Stimulated activated CD8-positive, alpha-beta memory T cell treated with anti-CD3 and anti-CD28 coated beads, Interleukin-12 subunit alpha, Interleukin-12 subunit beta, amount 100 ng/mL, for 24 hours (primary cell): Measurements from ENCODE around the gene IRF1.
A peak's percentile ranks its signal among the peaks of the same experiment; 100 is the strongest.
"Not testable (repeated sequence)": the region's sequence is repeated elsewhere in the genome, so short reads cannot be mapped to it uniquely, and the experiment has no call there.

Source experiments
- DNase-seq: peaks from one replicate; pipeline ENCODE4 v3.0.0-alpha.2; 2020; ENCODE audit errors: extremely low read depth

Gene IRF1

GRCh38 chr5:132490484-132491367 lies at the start of gene IRF1:
IRF1 (minus strand) TSS chr5:132490773; CDS start chr5:132489478, 1,295 bp downstream.
- peak; percentile 91 for DNase-seq

DNA sequence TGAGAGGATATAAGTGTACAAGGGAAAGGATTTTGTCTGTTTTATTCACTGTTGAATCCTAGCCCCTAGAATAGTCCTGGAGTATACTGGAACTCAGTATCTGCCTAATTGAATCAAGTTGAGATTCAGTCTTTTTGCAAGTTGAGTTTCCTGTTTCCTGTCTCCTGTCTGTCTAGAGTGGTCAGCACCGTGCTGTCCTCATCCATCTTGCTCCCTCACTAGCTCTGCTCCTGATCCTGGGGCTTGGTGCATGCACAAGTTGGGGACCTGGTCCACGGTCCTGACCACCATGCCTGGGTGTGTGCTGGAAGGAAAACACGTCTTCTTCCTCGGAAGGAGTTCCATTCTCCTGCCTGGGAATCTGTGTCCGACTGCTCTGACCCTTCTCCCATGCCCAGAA lies 49.6 kb upstream of the IRF1 start:
- DNase-seq: no peak

DNA sequence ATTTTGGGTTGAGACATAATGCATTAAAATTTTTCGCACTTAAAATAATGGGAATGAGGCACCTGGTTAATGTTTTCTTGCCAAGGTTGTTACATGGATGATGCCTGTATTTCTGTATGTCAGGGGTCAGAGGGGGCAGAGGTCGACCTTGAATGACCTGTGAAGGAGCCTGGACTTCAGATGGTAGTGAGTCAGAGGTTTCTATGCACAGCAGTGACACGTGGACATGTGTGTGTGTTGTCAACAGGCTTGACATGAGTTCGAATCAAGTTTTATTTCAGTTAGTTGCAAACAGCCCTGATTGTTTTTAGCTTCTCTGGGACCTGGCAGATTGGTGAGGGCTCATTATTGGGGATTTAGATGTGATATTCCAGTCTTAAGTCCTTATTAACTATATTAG lies 49.1 kb upstream of the IRF1 start:
- DNase-seq: no peak

GRCh38 chr5:132530946-132531345 lies 40.4 kb upstream of the IRF1 start:
- no peak for DNase-seq

DNA sequence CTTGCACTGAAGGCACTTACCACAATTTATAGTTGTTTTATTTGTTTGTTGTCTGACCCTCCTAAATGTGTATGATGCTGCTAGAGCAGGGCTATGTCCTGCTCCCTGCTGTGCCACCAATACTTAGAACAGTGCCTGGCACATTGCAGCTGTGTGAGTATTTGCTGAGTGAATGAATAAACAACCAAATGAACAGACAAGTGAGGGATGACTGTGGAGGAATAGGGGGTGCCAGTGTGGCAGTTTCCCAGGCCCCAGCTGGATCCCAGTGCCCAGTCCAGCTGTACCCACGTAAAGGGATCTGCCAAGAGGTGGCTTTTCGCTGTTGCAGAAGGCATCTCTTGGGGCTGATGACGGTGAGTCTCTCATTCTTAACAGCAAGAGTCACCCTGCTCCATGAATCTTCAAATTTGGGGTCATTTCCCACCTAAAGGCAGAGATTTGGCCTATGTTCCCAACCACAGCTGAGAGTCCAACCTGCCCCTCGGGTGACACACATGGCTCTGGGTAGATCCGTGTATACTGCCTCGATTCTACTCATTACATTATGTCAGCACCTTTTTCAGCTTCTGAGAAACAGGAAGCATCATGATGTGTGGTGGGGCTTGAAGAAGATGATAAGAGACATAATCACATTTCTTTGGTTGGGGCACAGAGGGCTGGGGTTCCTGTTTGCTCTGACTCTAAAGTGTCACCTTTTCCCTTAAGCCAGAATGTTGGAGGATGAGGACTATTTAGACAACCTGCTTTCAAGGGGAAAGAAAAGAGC lies 38.5 kb upstream of the IRF1 start:
- DNase-seq: no peak

DNA sequence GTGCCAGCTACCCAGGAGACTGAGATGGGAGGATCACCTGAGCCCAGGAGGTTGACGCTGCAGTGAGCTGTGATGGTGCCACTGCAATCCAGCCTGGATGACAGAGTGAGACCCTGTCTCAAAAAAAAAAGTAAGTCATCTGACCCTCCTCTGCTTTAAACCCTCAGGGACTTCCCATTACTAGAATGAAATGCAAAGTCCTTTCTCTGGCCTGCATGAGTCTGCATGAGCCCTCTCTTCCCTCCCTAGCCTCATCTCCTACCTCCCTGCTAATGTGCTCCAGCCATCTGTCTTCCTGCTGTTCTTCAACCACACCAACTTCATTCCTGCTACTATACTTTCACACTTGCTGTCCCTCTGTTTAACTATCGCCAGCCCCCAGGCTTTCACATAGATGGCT lies 37.4 kb upstream of the IRF1 start:
- no peak for DNase-seq

- no peak for DNase-seq
These were observed 36.5 kb upstream of the IRF1 start for GRCh38 chr5:132526974-132527564.

- DNase-seq: no peak
These were observed 35.9 kb upstream of the IRF1 start for GRCh38 chr5:132526290-132526973.

DNA sequence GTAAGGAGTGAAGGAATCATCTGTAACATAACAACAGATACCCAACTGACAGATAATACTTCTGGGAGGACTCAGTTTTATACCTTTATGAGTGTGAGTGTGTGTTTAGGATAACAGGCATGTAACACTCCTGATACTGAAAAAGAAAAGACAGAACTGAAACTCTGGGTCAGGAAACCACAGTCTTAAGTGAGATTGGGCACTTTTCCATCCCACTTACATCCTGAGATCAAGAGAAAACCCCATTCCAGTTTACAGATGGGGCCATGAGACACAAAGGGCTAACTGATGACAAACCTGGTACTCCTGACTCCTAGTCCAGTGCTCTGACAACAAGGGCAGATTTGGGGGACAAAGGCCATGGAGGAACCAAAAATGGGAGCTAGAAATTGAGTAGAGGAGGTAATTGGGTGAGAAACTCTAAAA lies 34.7 kb upstream of the IRF1 start:
- DNase-seq: no peak

DNA sequence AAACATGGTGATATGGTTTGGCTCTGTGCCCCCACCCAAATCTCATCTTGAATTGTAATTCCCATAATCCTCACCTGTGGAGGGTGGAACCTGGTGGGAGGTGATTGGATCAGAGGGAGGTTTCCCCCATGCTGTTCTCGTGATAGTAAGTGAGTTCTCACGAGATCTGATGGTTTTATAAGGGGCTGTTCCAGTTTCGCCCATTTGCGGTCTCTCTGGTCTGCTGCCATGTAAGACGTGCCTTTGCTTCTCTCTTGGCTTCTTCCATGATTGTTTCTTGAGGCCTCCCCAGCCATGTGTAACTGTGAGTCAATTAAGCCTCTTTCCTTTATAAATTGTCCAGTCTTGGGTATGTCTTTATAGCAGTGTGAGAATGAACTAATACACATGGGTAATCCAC lies 34.3 kb upstream of the IRF1 start:
- not testable (repeated sequence) for DNase-seq

DNA sequence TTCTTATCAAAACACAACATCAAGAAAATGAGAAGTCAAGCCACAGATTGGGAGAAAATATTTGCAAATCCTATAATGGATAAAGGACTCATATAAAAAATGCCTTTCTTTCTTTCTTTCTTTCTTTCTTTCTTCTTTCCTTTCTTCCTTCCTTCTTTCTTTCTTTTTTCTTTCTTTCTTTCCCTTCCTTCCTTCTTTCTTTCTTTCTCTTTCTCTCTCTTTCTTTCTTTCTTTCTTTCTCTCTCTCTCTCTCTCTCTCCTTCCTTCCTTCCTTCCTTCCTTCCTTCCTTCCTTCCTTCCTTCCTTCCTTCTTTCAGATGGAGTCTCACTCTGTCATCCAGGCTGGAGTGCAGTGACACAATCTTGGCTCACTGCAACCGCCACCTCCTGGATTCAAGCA lies 31.5 kb upstream of the IRF1 start:
- not testable (repeated sequence) for DNase-seq

- DNase-seq: not testable (repeated sequence)
These were observed 23.2 kb upstream of the IRF1 start for GRCh38 chr5:132513618-132514336.

GRCh38 chr5:132510076-132510475 lies 19.5 kb upstream of the IRF1 start:
- DNase-seq: no peak

DNA sequence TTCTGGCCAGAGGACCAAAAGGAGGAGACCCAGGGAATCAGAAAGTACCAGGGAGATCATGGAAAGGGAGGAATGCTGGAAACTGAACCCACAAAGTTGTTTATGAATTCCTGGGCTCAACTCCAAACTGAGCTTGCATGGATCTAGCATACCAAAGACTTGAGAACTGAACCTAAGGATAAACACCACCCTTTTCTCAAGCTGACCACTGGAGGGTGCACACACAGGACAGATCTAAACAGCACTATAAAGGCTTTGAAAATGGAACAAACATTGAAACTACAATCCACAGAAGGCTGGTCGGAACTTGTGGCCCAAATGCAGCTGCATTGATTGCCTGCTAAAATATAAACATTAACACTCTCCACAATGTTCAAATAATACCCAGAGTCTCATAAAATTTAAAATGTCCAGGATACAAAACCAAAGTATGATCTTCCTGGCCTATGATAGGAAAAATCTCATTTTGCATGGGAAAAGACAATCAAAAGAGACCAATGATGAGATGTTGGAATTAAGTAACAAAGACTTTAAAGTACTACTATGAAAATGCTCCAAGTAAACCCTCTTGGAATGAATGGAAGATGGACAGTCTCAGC lies 15.6 kb upstream of the IRF1 start:
- no peak for DNase-seq

- DNase-seq: no peak
These were observed 15.1 kb upstream of the IRF1 start for GRCh38 chr5:132505641-132506040.

GRCh38 chr5:132504746-132505145 lies 14.2 kb upstream of the IRF1 start:
- no peak for DNase-seq

GRCh38 chr5:132503244-132503643 lies 12.7 kb upstream of the IRF1 start:
- no peak for DNase-seq

DNA sequence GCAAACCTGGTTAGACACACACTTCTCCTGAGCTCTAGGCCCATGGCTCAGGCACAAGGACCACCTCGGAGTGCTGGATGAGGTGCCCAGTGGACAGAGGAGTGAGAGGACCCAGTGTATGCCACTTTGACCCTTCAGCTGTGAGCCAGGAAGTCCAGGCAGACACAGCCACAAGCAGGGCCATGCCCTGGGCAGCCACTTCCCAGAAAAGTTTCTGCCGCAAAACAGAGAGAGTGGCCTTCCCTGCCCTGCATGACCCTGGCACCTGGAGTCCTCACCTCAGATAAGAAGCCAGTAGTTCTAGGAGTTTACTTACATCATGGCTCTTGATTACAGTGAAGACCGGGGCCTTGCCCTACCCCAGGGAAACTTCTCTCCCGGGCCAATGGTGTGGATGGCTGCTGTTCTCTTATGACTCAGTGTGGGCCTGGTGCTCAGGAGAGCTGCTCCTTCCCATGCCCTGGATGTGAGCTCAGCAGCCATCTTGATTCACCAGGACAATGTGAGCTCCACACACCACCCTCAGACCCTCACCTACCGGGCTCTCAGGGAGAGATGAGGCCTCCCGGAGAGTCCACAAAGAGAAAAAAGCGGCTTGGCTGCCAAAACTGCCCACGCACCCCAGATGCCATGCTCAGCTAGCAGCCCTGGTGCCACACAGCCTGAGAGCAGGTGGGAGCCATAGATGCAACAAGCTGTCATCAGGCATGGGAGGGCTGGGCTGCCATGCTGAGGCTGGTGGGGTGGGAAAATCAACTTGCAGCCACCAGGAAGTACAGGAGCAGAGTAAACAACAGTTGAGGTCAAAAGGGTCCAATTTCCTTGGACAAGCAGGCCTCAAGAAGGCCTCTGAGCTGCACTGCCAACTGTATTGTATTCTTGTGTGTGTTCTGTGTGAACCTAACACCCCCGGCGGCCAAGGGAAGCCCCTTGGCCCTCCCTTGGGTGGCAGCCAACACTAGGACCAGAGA lies 11.7 kb upstream of the IRF1 start:
- DNase-seq: no peak

- no peak for DNase-seq
These were observed 11.0 kb upstream of the IRF1 start for GRCh38 chr5:132501629-132501956.
